H1 (cell line): Measurements from ENCODE around the gene PDLIM4. TPM values are rescaled to one million over a fixed set of nuclear protein-coding genes. Genes with fewer than 3 reads are reported as not detected.

Source experiments
- BRCA1 ChIP-seq: IDR thresholded peaks from 2 replicates; pipeline ENCODE4 v1.6.1; 2012; ENCODE audit warnings: low read depth, low read length, improper control_type of control experiment
- CHD2 ChIP-seq: IDR thresholded peaks from 2 replicates; pipeline ENCODE4 v1.6.1; 2012; ENCODE audit warnings: low read length, improper control_type of control experiment
- POLR2A ChIP-seq, 2 experiments: IDR thresholded peaks; 1 replicate in 1 of 2; 2 replicates in 1 of 2; pipeline ENCODE4 v1.6.1; 2011; ENCODE audit warnings: low read depth in 2 of 2, low read length in 2 of 2, mild to moderate bottlenecking in 2 of 2; ENCODE audit errors: control extremely low read depth in 1 of 2
- POU5F1 ChIP-seq: IDR thresholded peaks from 2 replicates; pipeline ENCODE4 v1.6.1; 2011; ENCODE audit warnings: low read depth, mild to moderate bottlenecking, low read length, moderate library complexity
- SIRT6 ChIP-seq: IDR thresholded peaks from one replicate; pipeline ENCODE4 v1.7.1; 2012; ENCODE audit warnings: low read length, inconsistent platforms
- SP1 ChIP-seq: IDR thresholded peaks from 2 replicates; pipeline ENCODE4 v1.6.1; 2011; ENCODE audit warnings: low read depth, low read length
- SP4 ChIP-seq: IDR thresholded peaks from 2 replicates; pipeline ENCODE4 v1.6.1; 2012; ENCODE audit warnings: low read length, inconsistent platforms
- TCF12 ChIP-seq: IDR thresholded peaks from 2 replicates; pipeline ENCODE4 v1.6.1; 2011; ENCODE audit warnings: low read depth, mild to moderate bottlenecking, low read length
- polyA plus RNA-seq, 7 experiments: library from polyadenylated mRNA; depleted of rRNA in 3 of 7; stranded (reverse) in 5 of 7; unstranded in 2 of 7; fragments of >200 nt in 5 of 7; fragments of 200-250 nt in 2 of 7; gene quantifications; 1 replicate in 5 of 7; 2 replicates in 1 of 7; 4 replicates in 1 of 7; pipeline versions ENCODE4 v1.2.1 to v1.2.3, GENCODE V29; 2011 to 2013; ENCODE audit warnings: missing spikeins in 2 of 7, mixed read lengths in 2 of 7
- total RNA-seq: library from RNA; stranded (reverse); fragmentation: NEBNext Ultra II Directional; extraction: Animal tissue kit (Norgen Biotek cat#: 25700); gene quantifications from 2 replicates; pipeline ENCODE4 v1.2.1, GENCODE V29; 2021
- TF ChIP-seq, protein P1 (sequence below): fragments of 300-600 bp; sonication (generic); IDR thresholded peaks from 2 replicates; pipeline ENCODE4 v1.7.1; 2012; ENCODE audit warnings: low read length, moderate library complexity, mild to moderate bottlenecking, inconsistent platforms; ENCODE audit not compliant: insufficient replicate concordance

The PDLIM4 gene
- total and polyA plus RNA-seq, 2 of the 8 experiments (the other 6 are each of a cell fraction or from before 2014, with no cell fraction given) = 10.7 to 29.1 TPM

DNA sequence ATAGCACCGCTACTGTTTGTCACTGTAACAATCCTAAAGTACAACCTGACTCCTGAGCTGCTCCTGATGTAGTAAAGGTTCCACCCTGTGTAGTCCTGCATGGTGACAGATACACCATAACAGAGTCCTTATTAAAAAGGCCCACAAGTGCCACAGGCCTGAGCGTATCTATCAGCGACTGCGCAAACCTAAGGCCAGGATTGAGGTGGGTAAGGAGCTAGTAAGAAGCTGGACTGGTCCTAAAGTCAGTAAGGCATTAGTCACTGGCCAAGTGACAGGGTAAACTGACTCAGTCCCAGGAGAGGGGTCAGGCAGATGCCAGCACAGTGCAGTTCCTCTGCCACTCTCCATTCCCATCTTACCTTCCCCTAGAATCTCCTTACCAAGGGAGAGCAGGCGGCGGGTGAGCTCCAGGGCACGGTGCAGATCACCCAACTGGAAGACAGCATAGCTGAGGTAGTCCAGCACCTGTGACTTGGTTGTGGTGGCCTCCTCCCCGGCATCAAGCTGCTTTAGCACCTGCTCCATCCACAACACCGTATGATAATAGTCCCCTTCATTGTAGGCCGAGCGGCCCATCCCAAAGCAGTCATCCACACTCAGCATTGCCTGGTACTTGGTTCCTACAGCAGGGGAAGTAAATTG is 47.5 kb upstream of the PDLIM4 start (continued):
- TF ChIP-seq, protein P1, sequence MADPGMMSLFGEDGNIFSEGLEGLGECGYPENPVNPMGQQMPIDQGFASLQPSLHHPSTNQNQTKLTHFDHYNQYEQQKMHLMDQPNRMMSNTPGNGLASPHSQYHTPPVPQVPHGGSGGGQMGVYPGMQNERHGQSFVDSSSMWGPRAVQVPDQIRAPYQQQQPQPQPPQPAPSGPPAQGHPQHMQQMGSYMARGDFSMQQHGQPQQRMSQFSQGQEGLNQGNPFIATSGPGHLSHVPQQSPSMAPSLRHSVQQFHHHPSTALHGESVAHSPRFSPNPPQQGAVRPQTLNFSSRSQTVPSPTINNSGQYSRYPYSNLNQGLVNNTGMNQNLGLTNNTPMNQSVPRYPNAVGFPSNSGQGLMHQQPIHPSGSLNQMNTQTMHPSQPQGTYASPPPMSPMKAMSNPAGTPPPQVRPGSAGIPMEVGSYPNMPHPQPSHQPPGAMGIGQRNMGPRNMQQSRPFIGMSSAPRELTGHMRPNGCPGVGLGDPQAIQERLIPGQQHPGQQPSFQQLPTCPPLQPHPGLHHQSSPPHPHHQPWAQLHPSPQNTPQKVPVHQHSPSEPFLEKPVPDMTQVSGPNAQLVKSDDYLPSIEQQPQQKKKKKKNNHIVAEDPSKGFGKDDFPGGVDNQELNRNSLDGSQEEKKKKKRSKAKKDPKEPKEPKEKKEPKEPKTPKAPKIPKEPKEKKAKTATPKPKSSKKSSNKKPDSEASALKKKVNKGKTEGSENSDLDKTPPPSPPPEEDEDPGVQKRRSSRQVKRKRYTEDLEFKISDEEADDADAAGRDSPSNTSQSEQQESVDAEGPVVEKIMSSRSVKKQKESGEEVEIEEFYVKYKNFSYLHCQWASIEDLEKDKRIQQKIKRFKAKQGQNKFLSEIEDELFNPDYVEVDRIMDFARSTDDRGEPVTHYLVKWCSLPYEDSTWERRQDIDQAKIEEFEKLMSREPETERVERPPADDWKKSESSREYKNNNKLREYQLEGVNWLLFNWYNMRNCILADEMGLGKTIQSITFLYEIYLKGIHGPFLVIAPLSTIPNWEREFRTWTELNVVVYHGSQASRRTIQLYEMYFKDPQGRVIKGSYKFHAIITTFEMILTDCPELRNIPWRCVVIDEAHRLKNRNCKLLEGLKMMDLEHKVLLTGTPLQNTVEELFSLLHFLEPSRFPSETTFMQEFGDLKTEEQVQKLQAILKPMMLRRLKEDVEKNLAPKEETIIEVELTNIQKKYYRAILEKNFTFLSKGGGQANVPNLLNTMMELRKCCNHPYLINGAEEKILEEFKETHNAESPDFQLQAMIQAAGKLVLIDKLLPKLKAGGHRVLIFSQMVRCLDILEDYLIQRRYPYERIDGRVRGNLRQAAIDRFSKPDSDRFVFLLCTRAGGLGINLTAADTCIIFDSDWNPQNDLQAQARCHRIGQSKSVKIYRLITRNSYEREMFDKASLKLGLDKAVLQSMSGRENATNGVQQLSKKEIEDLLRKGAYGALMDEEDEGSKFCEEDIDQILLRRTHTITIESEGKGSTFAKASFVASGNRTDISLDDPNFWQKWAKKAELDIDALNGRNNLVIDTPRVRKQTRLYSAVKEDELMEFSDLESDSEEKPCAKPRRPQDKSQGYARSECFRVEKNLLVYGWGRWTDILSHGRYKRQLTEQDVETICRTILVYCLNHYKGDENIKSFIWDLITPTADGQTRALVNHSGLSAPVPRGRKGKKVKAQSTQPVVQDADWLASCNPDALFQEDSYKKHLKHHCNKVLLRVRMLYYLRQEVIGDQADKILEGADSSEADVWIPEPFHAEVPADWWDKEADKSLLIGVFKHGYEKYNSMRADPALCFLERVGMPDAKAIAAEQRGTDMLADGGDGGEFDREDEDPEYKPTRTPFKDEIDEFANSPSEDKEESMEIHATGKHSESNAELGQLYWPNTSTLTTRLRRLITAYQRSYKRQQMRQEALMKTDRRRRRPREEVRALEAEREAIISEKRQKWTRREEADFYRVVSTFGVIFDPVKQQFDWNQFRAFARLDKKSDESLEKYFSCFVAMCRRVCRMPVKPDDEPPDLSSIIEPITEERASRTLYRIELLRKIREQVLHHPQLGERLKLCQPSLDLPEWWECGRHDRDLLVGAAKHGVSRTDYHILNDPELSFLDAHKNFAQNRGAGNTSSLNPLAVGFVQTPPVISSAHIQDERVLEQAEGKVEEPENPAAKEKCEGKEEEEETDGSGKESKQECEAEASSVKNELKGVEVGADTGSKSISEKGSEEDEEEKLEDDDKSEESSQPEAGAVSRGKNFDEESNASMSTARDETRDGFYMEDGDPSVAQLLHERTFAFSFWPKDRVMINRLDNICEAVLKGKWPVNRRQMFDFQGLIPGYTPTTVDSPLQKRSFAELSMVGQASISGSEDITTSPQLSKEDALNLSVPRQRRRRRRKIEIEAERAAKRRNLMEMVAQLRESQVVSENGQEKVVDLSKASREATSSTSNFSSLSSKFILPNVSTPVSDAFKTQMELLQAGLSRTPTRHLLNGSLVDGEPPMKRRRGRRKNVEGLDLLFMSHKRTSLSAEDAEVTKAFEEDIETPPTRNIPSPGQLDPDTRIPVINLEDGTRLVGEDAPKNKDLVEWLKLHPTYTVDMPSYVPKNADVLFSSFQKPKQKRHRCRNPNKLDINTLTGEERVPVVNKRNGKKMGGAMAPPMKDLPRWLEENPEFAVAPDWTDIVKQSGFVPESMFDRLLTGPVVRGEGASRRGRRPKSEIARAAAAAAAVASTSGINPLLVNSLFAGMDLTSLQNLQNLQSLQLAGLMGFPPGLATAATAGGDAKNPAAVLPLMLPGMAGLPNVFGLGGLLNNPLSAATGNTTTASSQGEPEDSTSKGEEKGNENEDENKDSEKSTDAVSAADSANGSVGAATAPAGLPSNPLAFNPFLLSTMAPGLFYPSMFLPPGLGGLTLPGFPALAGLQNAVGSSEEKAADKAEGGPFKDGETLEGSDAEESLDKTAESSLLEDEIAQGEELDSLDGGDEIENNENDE = no peak
- TF ChIP-seq POU5F1 (no peak), BRCA1 (no peak), TCF12 (no peak), CHD2 (no peak), SP1 (no peak), SP4 (no peak), POLR2A (IDR thresholded peaks at IDR 0.05; ENCODE audit: control extremely low read depth in 1 of 2, low read depth in 2 of 2, low read length in 2 of 2) (no peak), SIRT6 (no peak)
